ENCODE results near the gene OSBPL2. TPM values are rescaled to one million over a fixed set of nuclear protein-coding genes. Genes with fewer than 3 reads are reported as not detected.

The OSBPL2 gene
- total RNA-seq, 1 experiment from 2014 or later: 14.9 TPM

GRCh38 chr20:62229667-62230066 is 8.7 kb upstream of the OSBPL2 start:
- Histone ChIP-seq H3K36me3 (no peaks in the 10 kb centered on the region), H3K4me3 (no peak overlapping the region), H3K4me1 (replicated peaks) (no peaks in the 10 kb centered on the region), H3K9me3 (replicated peaks) (no peaks in the 10 kb centered on the region; the same call in 1 of the 2 replicates), H3K27me3 (replicated peaks) (peaks cover 38% of the 10 kb centered on the region), H3K27ac (no peak overlapping the region)
- DNase-seq (ENCODE audit: low read depth in 1 of 2, low spot score in 2 of 2): no peak

- H3K27me3 ChIP-seq (replicated peaks): peaks cover 34% of the 10 kb centered on the region
- DNase-seq (ENCODE audit: low read depth in 1 of 2, low spot score in 2 of 2): no peak
Observed at GRCh38 chr20:62230276-62230675, 8.0 kb upstream of the OSBPL2 start.

GRCh38 chr20:62230696-62231095 is 7.6 kb upstream of the OSBPL2 start:
- H3K9me3 ChIP-seq (replicated peaks): no peaks in the 10 kb centered on the region; the same call in 1 of the 2 replicates
- H3K27me3 ChIP-seq (replicated peaks): peaks cover 30% of the 10 kb centered on the region
- H3K27ac ChIP-seq: no peak overlapping the region
- no peak overlapping the region for H3K4me3 ChIP-seq
- DNase-seq (ENCODE audit: low read depth in 1 of 2, low spot score in 2 of 2): no peak
- no peaks in the 10 kb centered on the region for H3K4me1 ChIP-seq (replicated peaks)
- H3K36me3 ChIP-seq: no peaks in the 10 kb centered on the region

More at GRCh38 chr20:62230276-62230675, 8.0 kb upstream of the OSBPL2 start:
- Histone ChIP-seq H3K9me3 (replicated peaks) (no peaks in the 10 kb centered on the region; the same call in 1 of the 2 replicates), H3K4me3 (no peak overlapping the region), H3K27ac (no peak overlapping the region), H3K4me1 (replicated peaks) (no peaks in the 10 kb centered on the region), H3K36me3 (no peaks in the 10 kb centered on the region)

DNA sequence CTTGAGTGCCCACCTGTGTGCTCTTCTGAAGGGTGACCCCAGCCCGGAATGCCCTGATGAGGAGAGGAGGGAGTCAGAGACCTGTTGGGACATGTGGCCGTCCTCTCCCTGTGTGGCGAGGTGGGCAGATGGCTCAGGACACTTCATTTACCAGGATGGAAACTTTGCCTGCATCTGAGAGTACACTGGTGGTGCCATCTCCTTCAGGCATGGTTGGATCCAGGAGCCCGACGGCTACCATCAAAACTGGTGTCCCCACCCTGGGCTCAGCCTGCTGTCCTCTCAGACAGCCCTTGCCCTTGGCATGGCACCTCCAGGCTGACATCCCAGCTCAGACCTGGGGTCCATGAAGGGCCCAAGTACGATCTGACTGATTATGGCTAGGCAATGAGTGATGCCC is 7.0 kb upstream of the OSBPL2 start:
- Histone ChIP-seq H3K27me3 (replicated peaks) (peaks cover 27% of the 10 kb centered on the region), H3K4me1 (replicated peaks) (no peaks in the 10 kb centered on the region), H3K36me3 (no peaks in the 10 kb centered on the region), H3K4me3 (no peak overlapping the region), H3K27ac (no peak overlapping the region), H3K9me3 (replicated peaks) (no peaks in the 10 kb centered on the region; the same call in 1 of the 2 replicates)
- no peak for DNase-seq (ENCODE audit: low read depth in 1 of 2, low spot score in 2 of 2)

- H3K4me3 ChIP-seq: no peak overlapping the region
- H3K27me3 ChIP-seq (replicated peaks): peaks cover 18% of the 10 kb centered on the region
- H3K4me1 ChIP-seq (replicated peaks): no peaks in the 10 kb centered on the region
- H3K9me3 ChIP-seq (replicated peaks): no peaks in the 10 kb centered on the region; the same call in 1 of the 2 replicates
- H3K36me3 ChIP-seq: no peaks in the 10 kb centered on the region
- no peak overlapping the region for H3K27ac ChIP-seq
- DNase-seq (ENCODE audit: low read depth in 1 of 2, low spot score in 2 of 2): no peak
Observed at GRCh38 chr20:62232194-62232593, 6.1 kb upstream of the OSBPL2 start.

- no peak for DNase-seq (ENCODE audit: low read depth in 1 of 2, low spot score in 2 of 2)
- H3K4me3 ChIP-seq: no peak overlapping the region
- H3K27me3 ChIP-seq (replicated peaks): peaks cover 10% of the 10 kb centered on the region; the same call in 1 of the 2 replicates
- no peaks in the 10 kb centered on the region for H3K36me3 ChIP-seq
- peaks cover 4% of the 10 kb centered on the region for H3K4me1 ChIP-seq (replicated peaks)
- no peak overlapping the region for H3K27ac ChIP-seq
- no peaks in the 10 kb centered on the region; the same call in 1 of the 2 replicates for H3K9me3 ChIP-seq (replicated peaks)
Observed at GRCh38 chr20:62232770-62233645, 5.3 kb upstream of the OSBPL2 start.

- H3K36me3 ChIP-seq: no peaks in the 10 kb centered on the region
- H3K27me3 ChIP-seq (replicated peaks): peaks cover 4% of the 10 kb centered on the region; the same call in 1 of the 2 replicates
- no peak for DNase-seq (ENCODE audit: low read depth in 1 of 2, low spot score in 2 of 2)
- no peak overlapping the region for H3K27ac ChIP-seq
- H3K9me3 ChIP-seq (replicated peaks): no peaks in the 10 kb centered on the region; the same call in 1 of the 2 replicates
- H3K4me1 ChIP-seq (replicated peaks): peaks cover 4% of the 10 kb centered on the region
- H3K4me3 ChIP-seq: no peak overlapping the region
Observed at GRCh38 chr20:62233684-62234083, 4.6 kb upstream of the OSBPL2 start.

DNA sequence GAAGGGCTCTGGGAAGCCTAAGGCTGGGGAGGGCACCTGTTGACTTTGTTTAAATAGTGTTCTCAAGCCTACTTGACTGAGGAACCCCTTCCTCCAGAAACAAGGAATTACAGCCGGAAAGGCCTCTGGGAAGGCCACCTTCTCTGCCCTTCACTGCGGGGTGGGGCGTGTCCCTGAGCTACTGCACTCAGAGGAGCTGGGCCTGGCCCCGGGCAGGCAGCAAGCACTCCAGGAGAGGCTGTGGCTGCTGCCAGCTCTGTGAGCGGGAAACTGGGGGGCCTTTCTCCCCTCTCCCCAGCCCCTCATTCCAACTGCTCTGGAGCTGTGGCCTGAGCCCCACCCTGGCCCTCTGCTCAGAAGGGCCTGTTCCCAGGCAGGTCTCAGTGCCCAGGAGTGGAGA is 4.0 kb upstream of the OSBPL2 start:
- H3K36me3 ChIP-seq: no peaks in the 10 kb centered on the region
- H3K4me1 ChIP-seq (replicated peaks): peaks cover 6% of the 10 kb centered on the region
- no peaks in the 10 kb centered on the region for H3K9me3 ChIP-seq (replicated peaks)
- H3K27ac ChIP-seq: no peak overlapping the region
- H3K4me3 ChIP-seq: no peak overlapping the region
- DNase-seq (ENCODE audit: low read depth in 1 of 2, low spot score in 2 of 2): no peak
- peaks cover 4% of the 10 kb centered on the region; the same call in 1 of the 2 replicates for H3K27me3 ChIP-seq (replicated peaks)

DNA sequence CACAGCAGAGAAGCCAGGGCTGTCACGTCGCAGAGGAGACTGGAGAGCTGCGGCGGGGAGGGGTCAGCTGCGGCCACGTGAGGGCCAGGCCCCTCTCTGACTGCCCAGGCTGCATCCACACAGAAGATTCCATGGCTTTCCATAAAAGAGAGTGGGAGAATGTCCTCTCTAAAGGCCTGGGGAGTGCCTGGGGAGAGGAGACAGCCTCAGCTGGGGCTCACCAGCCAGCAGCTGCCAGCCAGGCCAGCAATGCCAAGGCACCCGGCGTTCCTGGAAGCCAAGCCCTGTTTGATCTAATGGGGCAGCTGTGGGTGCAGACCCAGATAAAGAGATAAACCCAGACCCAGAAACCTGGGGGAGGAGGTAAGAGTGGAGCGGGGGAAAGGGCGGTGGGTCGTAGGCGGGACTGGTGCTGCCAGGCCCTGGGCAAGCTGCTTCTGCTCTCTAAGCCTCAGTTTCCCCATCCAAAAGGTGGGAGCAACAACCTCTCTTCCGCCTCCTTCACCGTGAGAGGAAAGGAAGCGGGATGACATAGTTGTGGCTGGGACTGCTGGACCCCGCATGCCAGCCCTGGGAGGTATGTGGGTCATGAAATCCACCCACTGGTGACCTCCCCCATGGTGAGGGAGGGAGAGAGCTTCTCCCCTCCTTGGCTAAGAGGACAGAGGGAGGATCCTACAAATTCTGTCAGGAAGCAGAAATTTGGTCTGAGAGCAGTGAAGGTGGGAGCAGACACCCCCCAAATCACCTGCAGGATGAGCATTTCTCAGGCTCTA is 3.1 kb upstream of the OSBPL2 start:
- no peak for DNase-seq (ENCODE audit: low read depth in 1 of 2, low spot score in 2 of 2)
- H3K4me1 ChIP-seq (replicated peaks): peaks cover 8% of the 10 kb centered on the region
- peaks cover 4% of the 10 kb centered on the region; the same call in 1 of the 2 replicates for H3K27me3 ChIP-seq (replicated peaks)
- H3K9me3 ChIP-seq (replicated peaks): no peaks in the 10 kb centered on the region
- H3K4me3 ChIP-seq: no peak overlapping the region
- no peak overlapping the region for H3K27ac ChIP-seq
- 0 out of 2 replicates have a peak, but pooled peaks cover under 1% of the 10 kb centered on the region for H3K36me3 ChIP-seq

DNA sequence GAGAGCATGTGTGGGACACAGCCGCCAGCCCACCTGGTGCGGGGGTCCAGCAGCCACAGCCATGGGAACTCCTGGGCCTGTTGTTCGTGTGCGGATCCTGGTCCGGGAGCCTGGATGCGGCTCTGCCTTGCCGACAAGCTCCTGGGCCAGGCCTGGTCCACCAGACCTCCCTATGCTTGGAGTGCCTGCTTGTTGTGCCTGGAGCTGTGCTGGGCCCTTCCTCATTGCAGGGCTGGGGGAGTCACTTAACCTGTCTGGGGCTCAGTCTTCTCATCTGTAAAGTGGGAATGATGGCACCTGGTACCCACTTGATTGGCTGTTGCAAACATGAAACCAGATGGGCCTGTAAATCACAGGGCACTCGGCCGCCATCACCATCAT is 2.6 kb upstream of the OSBPL2 start:
- H3K27ac ChIP-seq: no peak overlapping the region
- no peak overlapping the region for H3K4me3 ChIP-seq
- H3K4me1 ChIP-seq (replicated peaks): peaks cover 8% of the 10 kb centered on the region
- no peaks in the 10 kb centered on the region for H3K9me3 ChIP-seq (replicated peaks)
- H3K27me3 ChIP-seq (replicated peaks): peaks cover 4% of the 10 kb centered on the region; the same call in 1 of the 2 replicates
- no peak for DNase-seq (ENCODE audit: low read depth in 1 of 2, low spot score in 2 of 2)
- 0 out of 2 replicates have a peak, but pooled peaks cover 3% of the 10 kb centered on the region for H3K36me3 ChIP-seq

DNA sequence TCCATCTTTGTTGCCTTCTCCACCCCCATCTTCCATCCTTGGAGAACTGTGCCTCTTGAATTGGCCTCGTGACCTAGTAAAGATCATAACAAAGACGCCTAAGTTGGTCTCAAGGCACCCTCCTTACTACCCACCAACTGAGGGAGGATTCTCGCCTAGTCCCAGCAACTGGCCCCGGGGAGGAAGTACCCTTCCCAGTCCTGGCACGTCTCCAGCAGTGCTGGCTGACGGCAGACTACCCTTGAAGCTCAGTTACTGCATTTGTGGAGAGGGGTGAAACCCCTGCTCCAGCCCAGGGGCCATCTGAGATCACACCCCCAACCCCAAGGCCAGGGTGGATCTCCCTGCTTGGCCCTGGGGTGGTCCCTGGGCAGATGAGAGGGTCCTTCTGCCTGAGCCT is 2.1 kb upstream of the OSBPL2 start:
- 0 out of 2 replicates have a peak, but pooled peaks cover 3% of the 10 kb centered on the region for H3K36me3 ChIP-seq

DNA sequence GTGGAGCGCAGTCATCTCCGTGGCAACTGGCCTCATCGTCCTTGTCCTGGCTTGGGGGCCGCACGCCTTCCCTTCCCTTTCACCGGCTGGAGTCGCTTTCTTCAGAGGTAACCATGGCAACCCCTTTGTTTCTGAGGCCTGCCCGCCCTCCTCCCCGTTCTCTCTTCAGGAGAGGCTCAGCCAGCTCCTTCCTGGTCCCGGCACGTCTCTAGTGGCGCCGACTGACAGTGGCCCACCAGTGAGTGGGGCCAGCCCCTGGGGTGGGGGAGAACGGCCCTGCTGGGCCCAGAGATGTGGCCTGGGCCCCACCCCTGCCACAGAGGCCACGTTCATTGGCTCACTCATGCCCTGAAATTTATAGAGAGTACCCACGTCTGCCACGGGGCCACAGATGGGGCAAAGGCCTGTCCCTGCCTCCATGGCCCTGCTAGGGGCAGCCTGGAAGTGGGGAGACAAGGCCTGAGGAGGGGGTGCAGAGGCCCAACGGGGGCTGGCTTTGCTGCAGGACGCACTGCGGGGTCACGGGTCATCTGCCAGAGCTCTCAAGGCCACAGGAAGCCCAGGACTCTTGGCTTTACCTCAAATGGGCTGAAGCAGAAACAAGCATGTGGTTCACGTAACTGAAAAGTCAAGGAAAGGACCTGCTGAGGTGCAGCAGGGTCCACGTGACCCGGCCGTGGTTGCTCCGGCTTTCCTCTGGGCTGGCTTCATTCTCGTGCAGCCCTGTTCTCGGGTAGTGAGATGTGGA is 1.4 kb upstream of the OSBPL2 start:
- no peak for DNase-seq (ENCODE audit: low read depth in 1 of 2, low spot score in 2 of 2)

More for the DNA sequence above, 2.1 kb upstream of the OSBPL2 start:
- peaks cover 8% of the 10 kb centered on the region for H3K4me1 ChIP-seq (replicated peaks)
- H3K4me3 ChIP-seq: no peak overlapping the region
- H3K27me3 ChIP-seq (replicated peaks): peaks cover 4% of the 10 kb centered on the region; the same call in 1 of the 2 replicates
- H3K27ac ChIP-seq: no peak overlapping the region
- H3K9me3 ChIP-seq (replicated peaks): no peaks in the 10 kb centered on the region
- DNase-seq (ENCODE audit: low read depth in 1 of 2, low spot score in 2 of 2): no peak

GRCh38 chr20:62237514-62237800 is 864 bp upstream of the OSBPL2 start:
- peaks cover 8% of the 10 kb centered on the region for H3K4me1 ChIP-seq (replicated peaks)
- H3K9me3 ChIP-seq (replicated peaks): no peaks in the 10 kb centered on the region
- H3K4me3 ChIP-seq: no peak overlapping the region
- peaks cover 4% of the 10 kb centered on the region; the same call in 1 of the 2 replicates for H3K36me3 ChIP-seq
- DNase-seq (ENCODE audit: low read depth in 1 of 2, low spot score in 2 of 2): no peak
- no peak overlapping the region for H3K27ac ChIP-seq
- peaks cover 4% of the 10 kb centered on the region; the same call in 1 of the 2 replicates for H3K27me3 ChIP-seq (replicated peaks)

More for the DNA sequence above, 1.4 kb upstream of the OSBPL2 start:
- Histone ChIP-seq H3K27me3 (replicated peaks) (peaks cover 4% of the 10 kb centered on the region; the same call in 1 of the 2 replicates), H3K4me1 (replicated peaks) (peaks cover 8% of the 10 kb centered on the region), H3K9me3 (replicated peaks) (no peaks in the 10 kb centered on the region), H3K27ac (no peak overlapping the region), H3K36me3 (0 out of 2 replicates have a peak, but pooled peaks cover 3% of the 10 kb centered on the region), H3K4me3 (no peak overlapping the region)

Measured in SJSA1 (cell line).